C4-2B (cell line): ENCODE results near the gene IRX4.

Source experiments
- ZFX ChIP-seq: fragments of 450-650 bp; IDR thresholded peaks from 2 replicates; pipeline ENCODE4 v1.6.1; 2017
- TF ChIP-seq, protein P1 (sequence below): fragments of 450-650 bp; conservative IDR thresholded peaks from 2 replicates; pipeline ENCODE4 v1.5.1; 2017; ENCODE audit warnings: mild to moderate bottlenecking

DNA sequence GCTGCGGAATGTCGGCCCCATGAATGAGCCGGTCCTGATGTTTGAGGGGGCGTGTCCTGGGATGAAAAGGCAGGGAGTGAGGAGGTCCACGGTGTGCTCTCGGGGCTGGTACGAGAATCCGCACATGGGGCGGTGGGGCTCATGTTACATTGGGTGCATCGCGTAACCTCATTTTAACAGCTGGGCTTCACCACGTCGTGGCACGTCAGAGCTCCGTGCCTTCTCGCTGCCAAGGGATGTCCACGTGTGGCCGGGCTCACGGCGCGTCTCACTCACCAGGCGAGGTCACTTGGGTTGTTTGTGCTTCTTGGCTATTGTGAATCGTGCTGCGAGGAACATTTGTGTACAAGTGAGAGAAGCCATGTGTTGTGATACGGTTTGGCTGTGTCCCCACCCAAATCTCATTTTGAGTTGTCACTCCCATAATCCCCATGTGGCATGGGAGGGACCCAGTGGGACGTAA, 29.1 kb upstream of the IRX4 start:
- TF ChIP-seq, protein P1, sequence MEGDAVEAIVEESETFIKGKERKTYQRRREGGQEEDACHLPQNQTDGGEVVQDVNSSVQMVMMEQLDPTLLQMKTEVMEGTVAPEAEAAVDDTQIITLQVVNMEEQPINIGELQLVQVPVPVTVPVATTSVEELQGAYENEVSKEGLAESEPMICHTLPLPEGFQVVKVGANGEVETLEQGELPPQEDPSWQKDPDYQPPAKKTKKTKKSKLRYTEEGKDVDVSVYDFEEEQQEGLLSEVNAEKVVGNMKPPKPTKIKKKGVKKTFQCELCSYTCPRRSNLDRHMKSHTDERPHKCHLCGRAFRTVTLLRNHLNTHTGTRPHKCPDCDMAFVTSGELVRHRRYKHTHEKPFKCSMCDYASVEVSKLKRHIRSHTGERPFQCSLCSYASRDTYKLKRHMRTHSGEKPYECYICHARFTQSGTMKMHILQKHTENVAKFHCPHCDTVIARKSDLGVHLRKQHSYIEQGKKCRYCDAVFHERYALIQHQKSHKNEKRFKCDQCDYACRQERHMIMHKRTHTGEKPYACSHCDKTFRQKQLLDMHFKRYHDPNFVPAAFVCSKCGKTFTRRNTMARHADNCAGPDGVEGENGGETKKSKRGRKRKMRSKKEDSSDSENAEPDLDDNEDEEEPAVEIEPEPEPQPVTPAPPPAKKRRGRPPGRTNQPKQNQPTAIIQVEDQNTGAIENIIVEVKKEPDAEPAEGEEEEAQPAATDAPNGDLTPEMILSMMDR, result no peak
- no peak for TF ChIP-seq ZFX
